Memory B cell (primary cell): Measurements from ENCODE around the gene RNF25.
A peak's percentile ranks its signal among the peaks of the same experiment; 100 is the strongest.

Source experiments
- ATAC-seq: fragments of 150-1000 bp; cut with Tn5 transposase; 2 replicates; pipeline ENCODE4 v1.10.0; 2021; ENCODE audit warnings: low read depth, mild to moderate bottlenecking, moderate library complexity
- DNase-seq, 2 donors: peaks; one replicate each; pipeline ENCODE4 v3.0.0; 2022; ENCODE audit warnings: low spot score in 2 of 2
- H3K27ac Mint-ChIP-seq: one replicate; pipeline ENCODE4 v1.8.0; 2022; ENCODE audit warnings: mild to moderate bottlenecking, moderate library complexity, mixed read lengths
- H3K27me3 Mint-ChIP-seq: one replicate; pipeline ENCODE4 v1.8.0; 2022; ENCODE audit warnings: mixed read lengths
- H3K36me3 Mint-ChIP-seq: one replicate; pipeline ENCODE4 v1.8.0; 2022; ENCODE audit warnings: mild to moderate bottlenecking, mixed read lengths
- H3K4me1 Mint-ChIP-seq: one replicate; pipeline ENCODE4 v1.8.0; 2022; ENCODE audit warnings: mixed read lengths
- H3K4me3 Mint-ChIP-seq: one replicate; pipeline ENCODE4 v1.8.0; 2022; ENCODE audit warnings: mild to moderate bottlenecking, moderate library complexity, mixed read lengths
- H3K9me3 Mint-ChIP-seq: one replicate; pipeline ENCODE4 v1.8.0; 2022; ENCODE audit warnings: mixed read lengths

Gene RNF25

GRCh38 chr2:218671654-218672566, at the start of gene RNF25, which contains the start of gene STK36:
RNF25 (minus strand) TSS chr2:218672002; CDS start chr2:218671970, 32 bp downstream.
STK36 (plus strand) TSS chr2:218672086; CDS start chr2:218672830, 744 bp downstream.
- peaks cover 6% of the 10 kb centered on the region for H3K36me3 Mint-ChIP-seq
- peak; percentile 60 to 63 for DNase-seq
- H3K27ac Mint-ChIP-seq, result peak within 1 kb of the TSS; percentile 92
- H3K27me3 Mint-ChIP-seq, result no peaks in the 10 kb centered on the region
- H3K4me3 Mint-ChIP-seq, result peak within 1 kb of the TSS; percentile 94
- ATAC-seq, result peak; percentile 97
- peaks cover 19% of the 10 kb centered on the region for H3K4me1 Mint-ChIP-seq
- no peaks in the 10 kb centered on the region for H3K9me3 Mint-ChIP-seq

GRCh38 chr2:218721488-218721887, 49.7 kb upstream of the RNF25 start:
- Mint-ChIP-seq H3K4me3 (no peak overlapping the region), H3K4me1 (peaks cover 30% of the 10 kb centered on the region), H3K9me3 (peaks cover 3% of the 10 kb centered on the region), H3K27ac (no peak overlapping the region), H3K27me3 (no peaks in the 10 kb centered on the region), H3K36me3 (peaks cover 16% of the 10 kb centered on the region)
- ATAC-seq, result no peak
- DNase-seq, result no peak

- DNase-seq (no peak), ATAC-seq (no peak)
- Mint-ChIP-seq H3K4me1 (peaks cover 30% of the 10 kb centered on the region), H3K9me3 (no peaks in the 10 kb centered on the region), H3K36me3 (peaks cover 11% of the 10 kb centered on the region), H3K27ac (no peak overlapping the region), H3K27me3 (no peaks in the 10 kb centered on the region), H3K4me3 (no peak overlapping the region)
Observed at GRCh38 chr2:218720048-218721041, 48.5 kb upstream of the RNF25 start.

- ATAC-seq (no peak), DNase-seq (no peak)
- Mint-ChIP-seq H3K27ac (no peak overlapping the region), H3K4me1 (peaks cover 29% of the 10 kb centered on the region), H3K4me3 (no peak overlapping the region), H3K27me3 (no peaks in the 10 kb centered on the region), H3K9me3 (no peaks in the 10 kb centered on the region), H3K36me3 (peaks cover 11% of the 10 kb centered on the region)
Observed at GRCh38 chr2:218719457-218719856, 47.7 kb upstream of the RNF25 start.

- no peak for ATAC-seq
- Mint-ChIP-seq H3K4me3 (no peak overlapping the region), H3K4me1 (peaks cover 25% of the 10 kb centered on the region), H3K9me3 (no peaks in the 10 kb centered on the region), H3K36me3 (peaks cover 10% of the 10 kb centered on the region), H3K27ac (no peak overlapping the region), H3K27me3 (no peaks in the 10 kb centered on the region)
- no peak for DNase-seq
Observed at GRCh38 chr2:218718058-218718457, 46.3 kb upstream of the RNF25 start.

- no peak for ATAC-seq
- Mint-ChIP-seq H3K27ac (no peak overlapping the region), H3K4me3 (no peak overlapping the region), H3K9me3 (no peaks in the 10 kb centered on the region), H3K27me3 (no peaks in the 10 kb centered on the region), H3K4me1 (peaks cover 19% of the 10 kb centered on the region), H3K36me3 (peaks cover 10% of the 10 kb centered on the region)
- DNase-seq, result no peak
Observed at GRCh38 chr2:218717262-218717661, 45.5 kb upstream of the RNF25 start.

- peaks cover 10% of the 10 kb centered on the region for H3K36me3 Mint-ChIP-seq
- DNase-seq, result no peak
- H3K27me3 Mint-ChIP-seq, result no peaks in the 10 kb centered on the region
- H3K9me3 Mint-ChIP-seq, result no peaks in the 10 kb centered on the region
- H3K4me1 Mint-ChIP-seq, result peaks cover 26% of the 10 kb centered on the region
- H3K27ac Mint-ChIP-seq, result no peak overlapping the region
- no peak for ATAC-seq
- H3K4me3 Mint-ChIP-seq, result no peak overlapping the region
Observed at GRCh38 chr2:218716070-218716469, 44.3 kb upstream of the RNF25 start.

- H3K9me3 Mint-ChIP-seq, result no peaks in the 10 kb centered on the region
- H3K4me3 Mint-ChIP-seq, result no peak overlapping the region
- peaks cover 18% of the 10 kb centered on the region for H3K4me1 Mint-ChIP-seq
- ATAC-seq (no peak), DNase-seq (no peak)
- H3K27me3 Mint-ChIP-seq, result no peaks in the 10 kb centered on the region
- H3K36me3 Mint-ChIP-seq, result peaks cover 2% of the 10 kb centered on the region
- peak overlapping the region; percentile 24 for H3K27ac Mint-ChIP-seq
Observed at GRCh38 chr2:218713922-218714321, 42.1 kb upstream of the RNF25 start.

GRCh38 chr2:218711550-218711929, 39.7 kb upstream of the RNF25 start:
- H3K36me3 Mint-ChIP-seq, result peaks cover 2% of the 10 kb centered on the region
- DNase-seq (no peak), ATAC-seq (no peak)
- no peaks in the 10 kb centered on the region for H3K9me3 Mint-ChIP-seq
- H3K4me1 Mint-ChIP-seq, result peaks cover 15% of the 10 kb centered on the region
- peak overlapping the region; percentile 95 for H3K27ac Mint-ChIP-seq
- H3K4me3 Mint-ChIP-seq, result peak overlapping the region; percentile 97
- H3K27me3 Mint-ChIP-seq, result no peaks in the 10 kb centered on the region

- Mint-ChIP-seq H3K9me3 (no peaks in the 10 kb centered on the region), H3K27ac (peak within 1 kb of the TSS; percentile 95), H3K4me3 (peak within 1 kb of the TSS; percentile 97)
Observed at GRCh38 chr2:218710687-218711549, 39.1 kb upstream of the RNF25 start, which contains the start of gene TTLL4. TTLL4 (plus strand) TSS chr2:218710835; CDS start chr2:218737677, 26,842 bp downstream.

GRCh38 chr2:218710334-218710686, 38.5 kb upstream of the RNF25 start:
- no peaks in the 10 kb centered on the region for H3K27me3 Mint-ChIP-seq
- ATAC-seq, result no peak
- DNase-seq, result no peak
- peak overlapping the region; percentile 97 for H3K4me3 Mint-ChIP-seq
- no peak overlapping the region for H3K27ac Mint-ChIP-seq
- no peaks in the 10 kb centered on the region for H3K36me3 Mint-ChIP-seq
- H3K9me3 Mint-ChIP-seq, result no peaks in the 10 kb centered on the region
- peaks cover 15% of the 10 kb centered on the region for H3K4me1 Mint-ChIP-seq

More at GRCh38 chr2:218710687-218711549, 39.1 kb upstream of the RNF25 start, which contains the start of gene TTLL4:
- Mint-ChIP-seq H3K4me1 (peaks cover 15% of the 10 kb centered on the region), H3K36me3 (peaks cover 2% of the 10 kb centered on the region), H3K27me3 (no peaks in the 10 kb centered on the region)
- peak; percentile 98 to 100 for DNase-seq
- peak; percentile 93 for ATAC-seq

- DNase-seq, result no peak
- no peaks in the 10 kb centered on the region for H3K36me3 Mint-ChIP-seq
- no peaks in the 10 kb centered on the region for H3K27me3 Mint-ChIP-seq
- H3K27ac Mint-ChIP-seq, result no peak overlapping the region
- no peak for ATAC-seq
- peaks cover 15% of the 10 kb centered on the region for H3K4me1 Mint-ChIP-seq
- no peak overlapping the region for H3K4me3 Mint-ChIP-seq
- H3K9me3 Mint-ChIP-seq, result no peaks in the 10 kb centered on the region
Observed at GRCh38 chr2:218709908-218710307, 38.1 kb upstream of the RNF25 start.

GRCh38 chr2:218708086-218708485, 36.3 kb upstream of the RNF25 start:
- Mint-ChIP-seq H3K27me3 (no peaks in the 10 kb centered on the region), H3K4me1 (peaks cover 8% of the 10 kb centered on the region), H3K27ac (no peak overlapping the region), H3K36me3 (no peaks in the 10 kb centered on the region), H3K4me3 (no peak overlapping the region), H3K9me3 (no peaks in the 10 kb centered on the region)
- DNase-seq (no peak), ATAC-seq (no peak)
